ENCODE data around the gene RAD51B.

DNA sequence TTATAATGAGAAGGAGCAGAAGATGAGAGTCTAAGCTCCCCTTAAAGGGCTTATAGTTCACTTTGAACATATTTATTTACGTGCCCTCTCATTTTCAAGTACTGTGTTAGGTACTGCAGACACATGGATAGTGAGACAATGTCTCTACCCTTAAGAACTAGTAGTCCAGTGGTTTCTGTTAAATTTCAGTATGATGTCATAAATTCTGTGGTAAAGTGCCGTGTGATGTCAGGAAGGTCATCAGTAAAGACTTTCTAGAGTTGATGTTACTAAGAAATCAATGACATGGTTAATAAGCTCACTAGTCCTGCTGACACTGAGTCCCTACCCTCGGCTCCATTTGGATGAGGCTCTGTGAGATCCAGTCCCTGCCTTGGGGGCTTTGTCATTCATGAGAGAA, 497.7 kb downstream of the RAD51B start:
- no peak for TF ChIP-seq POLR2A (IDR thresholded peaks at IDR 0.05)
- TF ChIP-seq, protein P1, sequence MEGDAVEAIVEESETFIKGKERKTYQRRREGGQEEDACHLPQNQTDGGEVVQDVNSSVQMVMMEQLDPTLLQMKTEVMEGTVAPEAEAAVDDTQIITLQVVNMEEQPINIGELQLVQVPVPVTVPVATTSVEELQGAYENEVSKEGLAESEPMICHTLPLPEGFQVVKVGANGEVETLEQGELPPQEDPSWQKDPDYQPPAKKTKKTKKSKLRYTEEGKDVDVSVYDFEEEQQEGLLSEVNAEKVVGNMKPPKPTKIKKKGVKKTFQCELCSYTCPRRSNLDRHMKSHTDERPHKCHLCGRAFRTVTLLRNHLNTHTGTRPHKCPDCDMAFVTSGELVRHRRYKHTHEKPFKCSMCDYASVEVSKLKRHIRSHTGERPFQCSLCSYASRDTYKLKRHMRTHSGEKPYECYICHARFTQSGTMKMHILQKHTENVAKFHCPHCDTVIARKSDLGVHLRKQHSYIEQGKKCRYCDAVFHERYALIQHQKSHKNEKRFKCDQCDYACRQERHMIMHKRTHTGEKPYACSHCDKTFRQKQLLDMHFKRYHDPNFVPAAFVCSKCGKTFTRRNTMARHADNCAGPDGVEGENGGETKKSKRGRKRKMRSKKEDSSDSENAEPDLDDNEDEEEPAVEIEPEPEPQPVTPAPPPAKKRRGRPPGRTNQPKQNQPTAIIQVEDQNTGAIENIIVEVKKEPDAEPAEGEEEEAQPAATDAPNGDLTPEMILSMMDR (IDR thresholded peaks at IDR 0.05): no peak
- TF ChIP-seq POLR2AphosphoS5 (IDR thresholded peaks at IDR 0.05): no peak

All from upper lobe of left lung (tissue), 4 donors.